NCI-H82 treated with DMSO at 0.1 percent for 48 hours (cell line): ENCODE results near the gene NR1H2.
A peak's percentile ranks its signal among the peaks of the same experiment; 100 is the strongest.
"Not testable (repeated sequence)": the region's sequence is repeated elsewhere in the genome, so short reads cannot be mapped to it uniquely, and the experiment has no call there.

Source experiments
- DNase-seq: peaks from one replicate; lab custom pipeline; 2025; ENCODE audit not compliant: unreplicated experiment; lab: John Stamatoyannopoulos, UW

NR1H2 gene

DNA sequence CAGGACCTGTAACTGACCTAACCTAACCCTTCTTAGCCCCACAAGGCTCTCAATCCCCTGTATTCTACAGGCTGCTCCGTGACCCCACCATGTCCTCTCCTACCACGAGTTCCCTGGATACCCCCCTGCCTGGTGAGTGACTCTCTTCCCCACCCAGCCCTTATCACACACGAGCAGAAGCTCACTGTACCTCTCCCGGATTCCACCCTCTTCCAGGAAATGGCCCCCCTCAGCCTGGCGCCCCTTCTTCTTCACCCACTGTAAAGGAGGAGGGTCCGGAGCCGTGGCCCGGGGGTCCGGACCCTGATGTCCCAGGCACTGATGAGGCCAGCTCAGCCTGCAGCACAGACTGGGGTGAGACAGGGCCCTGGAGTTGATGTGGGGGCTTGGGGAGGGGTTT, 1.3 kb downstream of the NR1H2 start:
- no peak for DNase-seq

DNA sequence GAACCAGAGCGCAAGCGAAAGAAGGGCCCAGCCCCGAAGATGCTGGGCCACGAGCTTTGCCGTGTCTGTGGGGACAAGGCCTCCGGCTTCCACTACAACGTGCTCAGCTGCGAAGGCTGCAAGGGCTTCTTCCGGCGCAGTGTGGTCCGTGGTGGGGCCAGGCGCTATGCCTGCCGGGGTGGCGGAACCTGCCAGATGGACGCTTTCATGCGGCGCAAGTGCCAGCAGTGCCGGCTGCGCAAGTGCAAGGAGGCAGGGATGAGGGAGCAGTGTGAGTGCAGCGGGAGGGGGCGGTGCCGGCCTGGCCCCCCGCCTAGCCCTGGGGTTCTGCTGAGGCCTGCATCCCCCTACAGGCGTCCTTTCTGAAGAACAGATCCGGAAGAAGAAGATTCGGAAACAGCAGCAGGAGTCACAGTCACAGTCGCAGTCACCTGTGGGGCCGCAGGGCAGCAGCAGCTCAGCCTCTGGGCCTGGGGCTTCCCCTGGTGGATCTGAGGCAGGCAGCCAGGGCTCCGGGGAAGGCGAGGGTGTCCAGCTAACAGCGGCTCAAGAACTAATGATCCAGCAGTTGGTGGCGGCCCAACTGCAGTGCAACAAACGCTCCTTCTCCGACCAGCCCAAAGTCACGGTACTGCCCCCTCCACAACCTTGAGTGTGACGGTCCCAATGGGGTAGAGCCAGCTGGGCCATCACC, 2.1 kb downstream of the NR1H2 start:
- DNase-seq = no peak

GRCh38 chr19:50378863-50379236, 2.6 kb downstream of the NR1H2 start:
- no peak for DNase-seq

- DNase-seq = no peak
Measured at GRCh38 chr19:50379602-50380001, 3.3 kb downstream of the NR1H2 start.

DNA sequence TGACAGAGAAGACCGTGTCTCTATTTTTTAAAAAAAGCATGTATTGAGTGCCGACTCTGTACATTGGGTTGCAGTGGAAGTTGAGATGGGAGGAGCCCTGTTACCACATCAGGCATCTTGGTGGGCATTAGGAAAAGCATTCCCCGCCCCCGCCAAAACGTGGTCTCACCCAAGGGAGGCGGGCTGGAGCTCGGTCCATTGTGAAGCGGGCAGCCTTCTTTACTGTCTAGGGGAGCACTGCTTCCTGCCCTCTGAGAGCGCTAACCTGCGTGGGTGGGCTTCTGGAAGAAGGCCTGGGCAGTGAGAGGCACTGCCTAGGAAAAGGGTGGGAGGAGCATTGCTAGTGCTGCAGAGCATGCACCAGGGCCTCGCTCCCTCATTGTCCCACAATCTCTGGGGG, 3.9 kb downstream of the NR1H2 start:
- no peak for DNase-seq

DNA sequence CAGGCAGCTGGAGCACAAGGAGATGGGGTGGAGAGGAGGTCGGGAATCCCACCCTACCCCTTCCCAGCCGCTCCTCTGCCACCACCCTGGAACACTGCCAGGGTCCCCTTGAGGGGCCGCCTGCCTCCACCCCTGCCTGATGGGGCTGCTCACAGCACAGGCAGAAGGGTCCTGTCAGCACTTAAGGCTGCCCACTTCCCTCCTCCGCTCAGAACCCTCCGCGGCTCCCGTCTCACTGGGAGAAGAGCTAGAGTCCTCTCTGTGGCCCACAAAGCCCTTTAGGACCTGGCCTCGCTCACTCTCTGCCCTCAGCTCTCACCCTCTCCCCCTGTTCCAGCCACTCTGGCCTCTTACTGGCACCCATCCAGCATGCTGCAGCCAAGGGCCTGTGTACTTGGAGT, 4.5 kb downstream of the NR1H2 start:
- no peak for DNase-seq

DNA sequence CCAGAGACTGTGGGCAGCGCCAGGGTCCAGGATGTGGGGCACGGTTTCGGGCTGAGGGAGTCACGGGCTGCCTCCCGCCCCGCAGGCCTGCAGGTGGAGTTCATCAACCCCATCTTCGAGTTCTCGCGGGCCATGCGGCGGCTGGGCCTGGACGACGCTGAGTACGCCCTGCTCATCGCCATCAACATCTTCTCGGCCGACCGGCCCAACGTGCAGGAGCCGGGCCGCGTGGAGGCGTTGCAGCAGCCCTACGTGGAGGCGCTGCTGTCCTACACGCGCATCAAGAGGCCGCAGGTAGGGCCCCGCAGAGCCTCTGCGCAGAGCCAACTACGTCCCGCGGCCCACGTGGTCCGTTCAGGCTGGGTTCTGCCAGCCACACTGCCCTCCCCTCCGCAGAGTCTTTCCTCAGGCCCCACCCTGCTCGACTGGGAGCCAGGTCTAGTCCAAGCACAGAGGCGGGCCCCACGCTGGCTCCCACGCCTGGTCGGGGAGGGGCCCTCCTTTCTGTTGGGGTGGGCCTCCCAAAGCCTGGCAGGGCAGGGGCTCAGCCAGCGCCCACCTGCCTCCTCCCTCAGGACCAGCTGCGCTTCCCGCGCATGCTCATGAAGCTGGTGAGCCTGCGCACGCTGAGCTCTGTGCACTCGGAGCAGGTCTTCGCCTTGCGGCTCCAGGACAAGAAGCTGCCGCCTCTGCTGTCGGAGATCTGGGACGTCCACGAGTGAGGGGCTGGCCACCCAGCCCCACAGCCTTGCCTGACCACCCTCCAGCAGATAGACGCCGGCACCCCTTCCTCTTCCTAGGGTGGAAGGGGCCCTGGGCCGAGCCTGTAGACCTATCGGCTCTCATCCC, 5.8 kb downstream of the NR1H2 start:
- no peak for DNase-seq

DNA sequence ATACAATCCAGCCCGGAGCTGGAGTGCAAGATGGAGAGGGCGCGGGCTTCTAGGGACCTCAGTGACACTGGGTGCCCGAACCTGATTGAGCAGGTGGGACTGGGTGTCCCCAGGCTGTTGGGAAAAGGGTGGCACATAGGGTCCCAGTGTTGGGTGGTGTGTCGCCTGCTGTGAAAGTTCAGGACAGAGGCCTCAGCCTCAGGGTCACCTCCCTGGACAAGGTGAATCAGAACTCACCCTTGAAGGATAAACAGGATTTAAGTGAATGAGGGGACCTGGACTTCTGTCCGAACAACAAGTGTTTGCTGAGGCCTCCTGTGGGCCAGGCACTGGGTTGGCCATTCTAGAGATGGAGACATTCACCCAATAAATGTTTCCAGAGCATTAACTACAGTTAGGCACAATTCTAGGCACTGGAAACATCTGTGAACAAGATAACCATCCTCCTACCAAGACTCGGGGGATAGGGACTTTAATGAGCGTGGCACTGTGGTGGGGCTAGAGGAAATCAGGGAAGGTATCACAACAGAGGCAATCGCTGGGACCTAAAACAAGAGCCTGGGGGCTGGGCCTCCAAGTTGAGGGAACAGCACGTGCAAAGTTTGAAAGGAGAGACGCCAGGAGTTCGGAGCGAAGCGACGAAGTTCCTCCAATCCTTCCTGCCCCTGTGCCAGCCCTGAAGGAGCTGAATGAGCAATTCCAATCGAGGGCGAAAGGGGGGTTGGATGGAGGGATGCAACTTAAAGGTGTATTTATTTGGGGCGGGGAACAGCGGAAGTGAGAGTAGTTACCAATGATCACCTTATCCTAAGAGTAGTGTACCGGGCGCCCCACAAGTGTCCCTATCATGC, 7.0 kb downstream of the NR1H2 start:
- DNase-seq = no peak

DNA sequence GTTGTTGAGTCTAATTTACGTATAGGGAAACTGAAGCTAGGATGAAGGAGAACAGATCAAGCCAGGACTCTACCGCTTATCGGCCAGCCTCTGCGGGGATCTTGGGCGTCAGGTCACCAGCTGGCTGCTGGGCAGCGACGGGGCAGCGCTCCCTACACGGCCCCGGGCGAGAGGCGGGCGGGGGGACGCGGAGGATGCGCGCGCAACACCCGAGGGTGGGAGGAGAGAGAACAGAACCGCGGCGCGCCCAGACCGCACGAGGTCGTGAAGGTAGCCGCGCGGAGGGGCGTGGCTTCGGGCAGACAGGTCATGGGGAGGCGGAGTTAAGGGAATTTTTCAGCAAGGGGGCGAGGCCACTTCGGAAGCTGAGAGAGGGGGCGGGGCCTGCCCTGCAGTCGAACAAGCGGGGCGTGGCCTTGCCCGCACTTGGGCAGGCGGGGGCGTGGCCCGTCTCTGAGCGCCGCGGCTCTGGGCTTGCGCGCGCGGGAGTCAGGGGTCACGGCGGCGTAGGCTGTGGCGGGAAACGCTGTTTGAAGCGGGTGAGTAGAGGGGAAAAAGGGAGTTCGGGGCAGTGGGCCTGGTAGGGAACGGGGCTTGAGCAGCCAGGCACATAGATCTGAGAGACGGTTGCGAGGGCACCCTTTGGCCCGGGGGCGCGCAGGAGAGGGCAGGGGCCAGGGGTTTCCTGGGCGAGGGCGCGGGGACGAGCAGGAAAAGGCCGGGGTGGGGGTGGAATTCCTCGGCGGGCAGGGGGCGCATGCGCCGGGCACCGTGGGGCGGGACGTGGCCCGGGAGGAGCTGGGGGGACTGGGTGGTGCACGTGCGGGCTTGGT, 7.8 kb downstream of the NR1H2 start, which contains the start of gene POLD1:
TSS of gene POLD1 (plus strand) at position 496 of the 833 bp plus-strand sequence. CDS start 14,505 bp downstream, outside the sequence.
- DNase-seq = peak; percentile 96

DNA sequence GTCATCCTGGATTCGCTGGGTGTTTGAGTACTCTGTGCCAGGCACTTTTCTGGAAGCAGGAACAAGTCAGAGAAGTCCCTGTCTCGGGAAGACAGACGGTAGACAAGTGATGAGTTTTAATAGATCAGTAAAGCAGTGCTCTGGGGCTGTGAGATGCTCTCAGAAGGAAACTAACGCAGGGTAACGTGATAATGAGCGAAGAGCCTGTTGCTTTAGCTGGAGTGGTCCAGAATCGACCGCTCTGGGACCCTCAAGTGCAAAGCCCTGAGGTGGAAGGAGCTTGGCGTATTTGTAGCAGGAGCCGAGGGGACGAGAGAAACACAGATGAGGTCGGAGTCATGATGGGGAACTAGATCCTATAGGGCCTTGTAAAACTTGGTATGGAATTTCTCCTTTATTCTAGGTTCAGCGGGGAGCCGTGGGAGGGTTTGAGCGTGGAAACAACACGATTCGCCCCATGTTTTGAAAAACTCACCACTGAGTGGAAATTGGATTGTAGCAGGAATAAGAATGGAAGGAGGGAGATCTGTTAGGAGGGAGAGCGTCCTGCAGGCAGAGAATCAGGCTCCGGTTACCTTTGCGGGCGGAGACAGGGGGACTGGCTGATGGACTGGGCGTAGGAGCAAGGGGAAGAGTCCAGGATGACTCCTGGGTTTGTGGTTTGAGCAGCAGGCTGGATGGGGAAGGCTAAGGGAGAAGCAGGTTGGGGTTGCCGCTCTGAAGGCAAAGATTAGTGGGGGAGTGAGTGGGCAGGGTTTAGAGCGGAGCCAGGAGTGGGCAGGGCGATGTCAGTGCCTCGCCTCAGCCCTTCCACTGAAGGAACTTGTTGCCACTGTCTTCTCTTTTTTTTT, 8.7 kb downstream of the NR1H2 start:
- no peak for DNase-seq

DNA sequence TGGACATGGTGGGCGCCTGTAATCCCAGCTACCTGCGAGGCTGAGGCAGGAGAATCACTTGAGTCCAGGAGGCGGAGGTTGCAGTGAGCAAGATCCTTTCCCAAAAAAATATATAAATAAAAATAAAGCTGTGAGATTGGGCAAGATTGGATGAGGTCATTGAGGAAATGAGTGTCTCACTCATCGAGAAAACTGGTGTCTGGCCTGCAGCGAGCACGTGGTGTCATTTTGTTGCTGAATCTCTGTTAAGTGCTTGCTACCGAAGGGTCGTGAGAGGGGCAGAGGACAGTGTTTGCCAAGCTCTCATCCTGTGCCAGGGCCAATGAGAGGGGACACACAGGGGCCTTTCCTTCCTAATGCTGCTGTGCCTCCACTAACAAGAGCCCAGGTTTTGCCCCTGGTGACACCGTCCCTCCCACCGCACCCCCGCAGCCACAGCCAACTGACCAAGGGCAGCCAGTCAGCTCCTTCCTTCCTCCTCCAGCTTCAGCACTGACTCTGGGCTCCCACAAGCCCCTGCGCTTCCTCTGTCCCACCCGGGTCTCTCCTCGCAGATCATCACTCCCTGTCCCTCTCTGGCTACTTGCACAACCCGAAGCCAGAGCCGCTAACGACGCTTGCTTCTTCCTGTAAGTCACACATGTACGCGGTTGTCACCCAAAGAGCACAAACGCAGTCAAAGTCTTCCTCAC, 11.1 kb downstream of the NR1H2 start:
- DNase-seq = no peak

DNA sequence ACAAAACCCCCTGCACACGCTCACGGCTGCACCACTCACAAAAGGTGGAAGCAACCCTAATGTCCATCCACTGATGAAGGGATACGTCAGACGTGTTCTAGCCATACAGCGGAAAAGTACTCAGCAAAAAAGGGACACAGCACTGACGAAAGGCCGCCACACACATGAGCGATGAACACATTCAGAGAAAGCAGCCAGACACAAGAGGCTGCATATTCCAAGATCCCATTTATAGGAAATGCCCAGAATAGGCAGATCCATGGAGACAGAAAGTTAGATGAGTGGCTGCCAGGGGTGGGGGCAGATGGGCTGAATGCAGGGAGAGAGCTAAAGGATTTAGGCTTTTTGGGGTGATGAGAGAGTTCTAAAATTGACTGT, 11.6 kb downstream of the NR1H2 start:
- DNase-seq = no peak

DNA sequence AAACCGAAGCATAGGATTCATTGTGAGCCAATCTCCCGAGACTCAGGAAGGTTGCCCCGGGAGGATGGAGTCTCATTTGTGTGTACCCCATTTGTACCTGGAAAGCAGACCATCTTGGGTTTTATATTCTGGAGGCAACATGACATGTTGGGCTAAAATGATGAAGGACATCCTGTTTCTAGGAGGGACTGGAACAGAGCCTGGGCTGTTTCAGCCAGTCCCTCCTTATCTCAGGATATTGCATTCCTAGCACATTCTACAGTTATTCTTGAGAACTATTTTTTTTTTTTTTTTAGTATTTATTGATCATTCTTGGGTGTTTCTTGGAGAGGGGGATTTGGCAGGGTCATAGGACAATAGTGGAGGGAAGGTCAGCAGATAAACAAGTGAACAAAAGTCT, 14.0 kb downstream of the NR1H2 start:
- not testable (repeated sequence) for DNase-seq

- DNase-seq = not testable (repeated sequence)
Measured at GRCh38 chr19:50390952-50391351, 14.7 kb downstream of the NR1H2 start.

- no peak for DNase-seq
Measured at GRCh38 chr19:50392759-50393158, 16.5 kb downstream of the NR1H2 start.

- DNase-seq = no peak
Measured at GRCh38 chr19:50393589-50393988, 17.3 kb downstream of the NR1H2 start.

DNA sequence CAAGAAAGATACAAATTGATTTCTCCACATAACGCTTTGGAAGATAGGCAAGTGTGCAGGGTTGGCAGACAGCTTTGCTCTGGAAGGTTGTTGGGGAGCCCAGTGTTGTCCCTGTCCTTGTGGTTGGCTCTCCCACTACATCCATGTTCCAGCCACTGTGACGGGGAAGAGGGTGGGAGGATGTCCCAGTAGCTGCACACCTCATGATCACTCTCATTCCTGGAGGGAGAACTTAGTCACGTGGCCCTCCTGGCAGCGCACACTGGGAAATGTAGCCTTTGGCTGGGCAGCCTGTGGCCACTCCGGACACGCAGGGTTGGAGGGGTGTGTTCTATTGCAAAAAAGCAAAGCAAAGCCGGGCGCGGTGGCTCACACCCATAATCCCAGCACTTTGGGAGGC, 17.8 kb downstream of the NR1H2 start:
- DNase-seq = no peak

- no peak for DNase-seq
Measured at GRCh38 chr19:50398675-50399367, 22.6 kb downstream of the NR1H2 start.

DNA sequence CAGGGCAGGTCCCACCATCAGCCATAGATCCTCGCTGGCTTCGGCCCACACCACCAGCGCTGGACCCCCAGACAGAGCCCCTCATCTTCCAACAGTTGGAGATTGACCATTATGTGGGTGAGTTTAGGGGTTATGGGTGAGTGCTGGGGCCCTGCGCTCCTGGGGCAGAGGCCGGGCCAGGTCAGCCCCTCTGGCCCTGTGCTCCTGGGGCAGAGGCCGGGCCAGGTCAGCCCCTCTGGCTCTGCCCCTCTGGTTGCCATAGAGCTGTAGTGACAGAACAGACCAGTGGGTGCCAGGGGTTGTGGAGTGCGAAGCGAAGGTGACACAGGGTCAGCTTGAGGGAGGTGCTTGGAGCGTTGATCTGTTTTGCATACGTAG, 23.1 kb downstream of the NR1H2 start:
- no peak for DNase-seq
